H1 (cell line): ENCODE data around the gene SMAP2. TPM values are rescaled to one million over a fixed set of nuclear protein-coding genes. Genes with fewer than 3 reads are reported as not detected.

Experiments
- polyA plus RNA-seq, 7 experiments: library from polyadenylated mRNA; depleted of rRNA in 3 of 7; stranded (reverse) in 5 of 7; unstranded in 2 of 7; fragments of >200 nt in 5 of 7; fragments of 200-250 nt in 2 of 7; gene quantifications; 1 replicate in 5 of 7; 2 replicates in 1 of 7; 4 replicates in 1 of 7; pipeline versions ENCODE4 v1.2.1 to v1.2.3, GENCODE V29; 2011 to 2013; ENCODE audit warnings: missing spikeins in 2 of 7, mixed read lengths in 2 of 7
- total RNA-seq: library from RNA; stranded (reverse); fragmentation: NEBNext Ultra II Directional; extraction: Animal tissue kit (Norgen Biotek cat#: 25700); gene quantifications from 2 replicates; pipeline ENCODE4 v1.2.1, GENCODE V29; 2021

The SMAP2 gene
- total and polyA plus RNA-seq, 2 of the 8 experiments (the other 6 are each of a cell fraction or from before 2014, with no cell fraction given), result 4.3 to 5.5 TPM

Other genes with a start within 250 kb of the SMAP2 start
- gene RLF, start 212.3 kb upstream of the SMAP2 start, total RNA-seq, result 16.9 and 18.0 TPM in 2 replicates
- 2.4 and 4.2 TPM in 2 replicates for gene RLF, start 212.3 kb upstream of the SMAP2 start, polyA plus RNA-seq (2011; rRNA removed)
- not detected in 2 replicates for gene TMCO2, start 125.8 kb upstream of the SMAP2 start, total RNA-seq
- gene TMCO2, start 125.8 kb upstream of the SMAP2 start, polyA plus RNA-seq (2011; rRNA removed), result not detected in 2 replicates
- gene ZMPSTE24, start 115.5 kb upstream of the SMAP2 start, total RNA-seq, result 41.5 and 42.9 TPM in 2 replicates
- 7.9 and 12.7 TPM in 2 replicates for gene ZMPSTE24, start 115.5 kb upstream of the SMAP2 start, polyA plus RNA-seq (2011; rRNA removed)
- 2.7 and 3.2 TPM in 2 replicates for gene COL9A2, start 56.4 kb upstream of the SMAP2 start, total RNA-seq
- 3.3 and 3.7 TPM in 2 replicates for gene COL9A2, start 56.4 kb upstream of the SMAP2 start, polyA plus RNA-seq (2011; rRNA removed)
- 6.3 and 8.2 TPM in 2 replicates for gene ZFP69B, start 76.7 kb downstream of the SMAP2 start, total RNA-seq
- 1.4 and 1.7 TPM in 2 replicates for gene ZFP69B, start 76.7 kb downstream of the SMAP2 start, polyA plus RNA-seq (2011; rRNA removed)
- 4.3 TPM in 2 replicates for gene ZFP69, start 103.6 kb downstream of the SMAP2 start, total RNA-seq
- gene ZFP69, start 103.6 kb downstream of the SMAP2 start, polyA plus RNA-seq (2011; rRNA removed), result 0.83 and 1.0 TPM in 2 replicates
- gene EXO5, start 135.0 kb downstream of the SMAP2 start, total RNA-seq, result 7.7 and 8.5 TPM in 2 replicates
- 3.1 and 4.4 TPM in 2 replicates for gene EXO5, start 135.0 kb downstream of the SMAP2 start, polyA plus RNA-seq (2011; rRNA removed)
- gene ZNF684, start 157.9 kb downstream of the SMAP2 start, total RNA-seq, result 7.3 and 9.3 TPM in 2 replicates
- gene ZNF684, start 157.9 kb downstream of the SMAP2 start, polyA plus RNA-seq (2011; rRNA removed), result 2.4 and 2.6 TPM in 2 replicates